HG02610 (cell line): ENCODE data around the gene SLC34A3.

ENCODE experiments used
- ATAC-seq: cut with Tn5 transposase; IDR thresholded peaks from one replicate; pipeline ENCODE4 v1.9.1; 2021; ENCODE audit warnings: mild to moderate bottlenecking, moderate library complexity; ENCODE audit not compliant: unreplicated experiment

The SLC34A3 gene

DNA sequence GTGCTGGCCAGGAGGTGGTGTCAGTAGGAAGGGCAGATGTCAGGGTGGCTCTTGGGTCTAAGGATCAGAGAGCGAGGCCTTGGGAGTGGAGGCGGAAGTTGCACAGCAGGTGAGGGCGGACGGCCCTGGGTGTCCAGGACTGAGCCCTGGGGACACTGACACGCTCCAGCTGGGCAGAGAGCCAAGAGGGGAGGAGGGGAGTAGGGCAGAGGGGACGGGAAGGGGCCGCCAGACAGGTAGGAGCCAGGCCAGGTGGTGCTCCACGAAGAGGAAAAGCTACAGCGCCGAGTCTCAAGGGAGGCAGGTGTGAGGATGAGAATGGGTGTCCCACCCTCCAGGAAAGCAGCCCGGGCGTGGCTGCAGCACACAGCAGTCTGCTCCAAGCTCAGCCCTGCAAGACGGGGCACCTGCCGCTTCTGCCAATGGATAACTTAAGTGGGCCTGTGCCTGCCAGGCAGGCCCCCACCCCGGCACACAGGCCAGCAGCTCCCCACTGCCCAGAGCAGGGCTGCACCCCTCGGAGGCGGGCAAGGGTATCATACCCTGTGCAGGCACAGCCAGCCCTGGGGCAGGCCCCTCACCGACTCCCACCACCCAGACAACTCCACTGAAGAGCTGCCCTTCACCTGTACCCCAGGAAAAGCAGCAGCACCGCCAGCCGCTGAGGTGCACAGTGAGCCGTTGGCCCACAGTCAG, 35.0 kb upstream of the SLC34A3 start:
- no peak for ATAC-seq

- ATAC-seq: no peak
These were observed 32.4 kb upstream of the SLC34A3 start for GRCh38 chr9:137198051-137198901.

- ATAC-seq: no peak
These were observed 31.8 kb upstream of the SLC34A3 start for GRCh38 chr9:137198902-137199283.

- no peak for ATAC-seq
These were observed 31.1 kb upstream of the SLC34A3 start for GRCh38 chr9:137199411-137200121.

DNA sequence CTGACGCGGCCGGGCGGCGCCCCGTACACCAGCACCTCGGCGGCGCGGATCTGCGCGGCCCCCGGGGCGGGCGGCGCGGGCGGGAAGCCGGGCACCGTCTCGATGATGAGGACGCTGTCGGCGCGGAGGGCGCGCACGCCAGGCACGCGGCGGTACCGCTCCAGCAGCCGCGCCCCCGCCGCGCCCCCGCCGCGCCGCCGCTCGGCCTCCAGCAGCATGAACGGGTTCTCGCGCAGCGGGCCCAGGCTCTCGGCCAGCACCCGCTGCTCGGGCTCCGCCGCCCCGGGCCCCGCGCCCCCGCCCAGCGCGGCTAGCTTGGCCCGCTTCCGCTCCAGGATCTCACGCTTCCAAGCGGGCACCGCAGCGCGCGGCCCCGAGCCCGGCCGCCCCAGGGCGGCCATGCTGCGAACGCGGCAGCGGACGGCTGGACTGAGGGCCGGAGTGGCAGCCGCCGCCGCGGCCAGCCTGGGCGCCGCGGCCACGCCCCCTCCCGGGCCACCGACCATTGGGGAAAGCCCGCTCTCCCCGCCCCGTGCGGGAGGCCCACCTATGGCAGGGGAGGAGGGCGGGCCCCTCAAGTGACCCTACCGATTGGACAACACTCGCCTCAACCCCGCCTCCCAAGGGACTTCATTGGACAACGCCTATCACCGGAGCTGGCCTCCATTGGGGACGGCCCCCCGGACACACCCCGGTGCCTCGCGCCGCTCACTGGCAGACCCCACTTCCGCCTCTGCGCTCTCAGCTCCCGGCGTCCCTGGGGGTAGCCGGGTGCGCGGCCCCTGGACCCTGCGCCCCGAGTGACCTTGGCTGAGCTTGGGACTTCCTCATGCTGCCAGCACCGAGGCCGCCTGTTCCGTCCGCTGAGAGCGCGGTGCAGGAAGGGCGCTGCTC, 30.1 kb upstream of the SLC34A3 start, which contains the start of gene TPRN:
Gene TPRN (minus strand): TSS at position 431 of the 894 bp plus-strand sequence. CDS start 30 bp downstream, at position 401.
- ATAC-seq: peak; percentile 86

GRCh38 chr9:137201205-137201868, 29.4 kb upstream of the SLC34A3 start:
- ATAC-seq: no peak

- no peak for ATAC-seq
These were observed 27.7 kb upstream of the SLC34A3 start for GRCh38 chr9:137202966-137203365.

GRCh38 chr9:137204731-137205125, 26.0 kb upstream of the SLC34A3 start:
- ATAC-seq: no peak

- ATAC-seq: peak; percentile 44
These were observed 25.3 kb upstream of the SLC34A3 start, which contains the start of the genes NDOR1 and TMEM203 for GRCh38 chr9:137205126-137206069. TSS of gene NDOR1 (plus strand) at chr9:137205700. CDS start at chr9:137205778, 78 bp downstream. TSS of gene TMEM203 (minus strand) at chr9:137205648. CDS start at chr9:137205414, 234 bp downstream.

- no peak for ATAC-seq
These were observed 24.1 kb upstream of the SLC34A3 start for GRCh38 chr9:137206602-137207001.

GRCh38 chr9:137211532-137211931, 19.2 kb upstream of the SLC34A3 start:
- ATAC-seq: no peak

GRCh38 chr9:137212520-137212919, 18.2 kb upstream of the SLC34A3 start:
- ATAC-seq: no peak

DNA sequence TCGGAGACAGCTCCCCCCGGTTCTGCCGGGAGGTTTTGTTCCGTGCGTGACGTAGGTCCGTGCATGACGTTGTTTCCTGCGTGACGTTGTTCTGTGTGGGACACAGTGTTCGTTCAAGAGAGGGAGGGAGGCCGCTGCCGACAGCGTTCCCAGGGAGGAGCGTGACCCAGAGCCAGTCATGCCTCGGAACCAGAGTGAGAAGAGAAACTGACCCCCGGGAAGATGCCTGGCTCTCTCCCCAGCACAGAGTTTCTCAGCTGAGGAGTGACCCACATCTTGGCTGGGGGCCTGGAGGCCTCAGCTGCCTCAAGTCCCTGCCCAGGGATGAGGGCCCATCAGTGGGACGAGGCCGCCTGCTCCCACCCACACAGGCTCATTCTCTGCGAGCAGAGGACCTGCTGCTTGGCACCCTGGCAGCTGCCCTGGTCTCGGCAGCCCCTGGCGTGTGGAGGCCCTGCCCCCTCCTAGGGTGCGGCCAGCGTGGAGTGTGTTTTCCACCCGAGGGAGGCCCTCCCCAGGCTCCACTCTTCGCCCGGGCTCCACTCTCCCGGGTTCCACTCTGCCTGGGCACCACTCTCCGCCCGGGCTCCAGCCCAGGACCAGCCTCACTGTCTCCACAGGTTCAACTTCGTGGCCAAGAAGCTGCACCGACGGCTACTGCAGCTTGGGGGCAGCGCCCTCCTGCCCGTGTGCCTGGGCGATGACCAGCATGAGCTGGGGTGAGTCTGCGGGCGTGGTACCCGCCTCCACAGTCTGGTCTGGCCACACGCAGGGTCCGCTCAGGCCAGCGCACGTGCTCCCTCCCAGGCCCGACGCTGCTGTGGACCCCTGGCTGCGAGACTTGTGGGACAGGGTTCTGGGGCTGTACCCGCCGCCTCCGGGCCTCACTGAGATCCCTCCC, 17.3 kb upstream of the SLC34A3 start:
- ATAC-seq: no peak

- ATAC-seq: no peak
These were observed 16.1 kb upstream of the SLC34A3 start for GRCh38 chr9:137214620-137215019.

- no peak for ATAC-seq
These were observed 15.3 kb upstream of the SLC34A3 start for GRCh38 chr9:137215196-137215986.

- no peak for ATAC-seq
These were observed 14.3 kb upstream of the SLC34A3 start for GRCh38 chr9:137216188-137216965.
